SIG-M5 treated with dmso at 0.1 percent for 504 hours (cell line): Measurements from ENCODE around the gene PPARA.
"Not testable (repeated sequence)": the region's sequence is repeated elsewhere in the genome, so short reads cannot be mapped to it uniquely, and the experiment has no call there.

Experiments used
- DNase-seq: peaks from one replicate; lab custom pipeline; 2025; ENCODE audit not compliant: unreplicated experiment; lab: John Stamatoyannopoulos, UW

PPARA gene

DNA sequence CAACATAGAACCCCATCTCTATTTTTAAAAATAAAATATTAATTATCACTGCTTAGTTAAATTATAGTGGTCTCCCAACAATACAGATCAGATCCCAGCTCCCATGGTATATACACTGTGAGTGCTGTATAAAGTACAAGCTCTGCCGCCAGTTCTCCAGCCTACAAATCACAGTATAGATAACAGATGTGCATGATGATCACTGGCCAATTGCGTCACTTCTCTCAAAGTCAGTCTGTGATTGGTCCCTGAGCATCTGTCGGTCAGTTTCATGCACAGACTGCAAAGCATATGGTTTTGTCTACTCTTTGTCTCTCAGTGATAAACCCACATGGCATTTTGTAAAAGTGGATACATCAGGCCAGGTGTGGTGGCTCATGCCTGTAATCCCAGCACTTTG, 15.7 kb downstream of the PPARA start:
- no peak for DNase-seq

DNA sequence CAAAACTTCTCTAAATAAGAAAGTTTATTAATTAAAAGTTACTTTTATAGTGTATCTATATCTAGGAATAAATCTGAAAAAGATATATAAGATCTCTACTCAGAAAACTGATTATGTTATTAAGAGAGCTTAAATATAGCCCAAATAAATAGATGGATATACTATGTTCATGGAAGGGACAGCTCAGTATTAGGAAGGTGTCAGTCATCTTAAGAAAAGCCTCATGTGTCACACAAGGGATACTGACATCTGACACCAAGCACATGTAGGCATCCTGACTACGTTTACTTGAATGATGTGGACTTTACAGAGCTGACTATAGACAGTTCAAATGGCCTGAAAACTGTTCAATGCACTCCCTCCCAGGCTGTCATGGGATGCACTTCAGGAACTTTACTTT, 19.3 kb downstream of the PPARA start:
- DNase-seq, result no peak

DNA sequence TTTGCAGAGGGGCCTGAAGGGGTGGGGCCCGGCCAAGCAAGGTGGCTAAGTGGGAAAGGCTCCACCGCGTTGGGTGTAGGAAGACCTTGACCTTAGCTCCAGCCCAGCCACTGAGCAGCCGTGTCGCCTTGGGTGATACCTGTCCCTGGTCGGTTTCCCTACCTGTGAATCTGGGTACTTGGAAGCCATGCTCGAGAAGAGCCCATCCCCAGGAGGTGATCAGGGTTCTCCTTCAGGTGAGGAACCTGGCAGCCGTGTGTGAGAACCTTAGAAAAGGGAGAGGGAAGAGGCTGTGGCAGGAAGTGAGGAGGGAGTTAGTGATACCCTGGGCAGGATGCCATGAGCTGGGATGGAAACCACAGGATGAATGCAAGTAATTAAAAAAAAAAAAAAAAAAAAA, 21.6 kb downstream of the PPARA start:
- DNase-seq, result no peak

DNA sequence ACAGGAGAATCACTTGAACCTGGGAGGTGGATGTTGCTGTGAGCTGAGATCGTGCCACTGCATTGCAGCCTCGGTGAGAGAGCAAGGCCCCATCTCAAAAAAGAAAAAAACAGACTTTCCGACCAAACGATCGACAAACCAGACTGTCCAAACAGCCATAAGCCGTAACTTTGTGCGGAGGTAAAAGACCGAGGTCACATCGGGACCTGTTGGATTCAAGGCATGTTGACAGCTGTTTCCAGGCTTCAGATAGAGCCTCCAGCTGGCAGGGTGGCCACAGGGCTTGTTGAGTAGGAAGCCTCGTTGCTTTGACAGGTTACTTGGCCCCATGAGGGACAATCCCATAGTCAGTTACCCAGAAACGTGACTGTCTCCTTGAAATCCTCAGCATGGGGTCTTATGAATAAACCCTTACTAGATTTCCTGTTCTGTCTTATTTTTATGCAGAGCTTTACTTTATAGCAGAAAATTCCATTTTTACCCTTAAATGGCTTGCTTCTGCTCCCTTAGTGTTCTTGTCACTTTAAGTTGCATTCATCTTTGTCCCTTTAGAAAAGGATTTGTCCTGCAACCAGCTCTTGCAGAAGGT, 22.3 kb downstream of the PPARA start:
- DNase-seq, result no peak

DNA sequence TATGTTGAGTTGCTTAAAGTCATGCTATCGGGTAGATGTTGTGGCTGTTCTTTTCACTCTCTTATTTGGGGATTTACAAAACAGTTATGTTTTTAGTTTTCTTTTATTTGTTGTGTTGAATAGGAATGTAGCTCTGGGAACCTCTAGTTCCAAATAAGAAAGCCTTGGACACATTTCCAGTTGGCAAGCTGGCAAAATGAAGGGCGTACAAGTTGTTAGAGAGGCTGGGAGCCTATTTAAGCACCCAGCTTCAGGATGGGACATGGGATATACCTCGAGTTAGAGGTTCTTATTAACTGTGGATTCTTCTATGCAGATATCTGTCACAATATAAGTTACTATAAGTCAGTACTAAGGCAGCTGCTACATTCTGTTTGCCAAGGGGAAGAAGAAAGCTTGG, 22.8 kb downstream of the PPARA start:
- DNase-seq, result no peak

DNA sequence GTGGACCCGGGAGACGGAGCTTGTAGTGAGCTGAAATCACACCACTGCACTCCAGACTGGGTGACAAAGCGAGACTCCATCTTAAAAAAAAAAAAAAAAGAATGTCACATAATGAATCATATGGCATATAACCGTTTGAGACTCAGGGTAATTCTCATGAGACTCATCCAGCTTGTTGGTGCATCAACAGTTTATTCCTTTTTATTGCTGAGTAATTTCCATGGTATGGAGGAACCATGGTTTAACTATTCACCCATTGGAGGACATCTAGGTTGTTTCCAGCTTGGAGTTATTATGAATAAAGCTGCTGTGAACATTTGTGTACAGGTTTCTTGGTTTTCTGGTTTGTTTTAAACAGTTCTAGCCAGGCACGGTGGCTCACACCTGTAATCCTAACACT, 25.3 kb downstream of the PPARA start:
- no peak for DNase-seq

DNA sequence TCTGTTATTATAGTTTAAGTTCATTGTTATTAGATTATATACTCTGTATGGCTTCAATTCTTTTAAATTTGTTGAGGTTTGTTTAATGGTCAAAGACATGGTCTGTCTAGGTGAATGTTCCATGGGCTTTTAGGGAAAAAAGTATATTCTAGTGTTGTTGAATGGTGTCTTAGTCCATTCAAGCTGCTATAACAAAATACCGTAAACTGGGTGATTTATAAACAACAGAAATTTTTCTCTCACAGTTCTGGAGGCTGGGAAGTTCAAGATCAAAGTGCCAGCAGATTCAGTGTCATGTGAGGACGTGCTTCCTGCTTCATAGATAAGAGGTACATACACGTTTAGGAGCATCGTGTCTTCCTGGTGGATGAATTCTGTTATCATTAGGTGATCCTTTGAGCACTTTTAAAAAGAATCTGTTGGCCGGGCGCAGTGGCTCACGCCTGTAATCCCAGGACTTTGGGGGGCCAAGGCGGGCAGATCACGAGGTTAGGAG, 26.2 kb downstream of the PPARA start:
- no peak for DNase-seq

DNA sequence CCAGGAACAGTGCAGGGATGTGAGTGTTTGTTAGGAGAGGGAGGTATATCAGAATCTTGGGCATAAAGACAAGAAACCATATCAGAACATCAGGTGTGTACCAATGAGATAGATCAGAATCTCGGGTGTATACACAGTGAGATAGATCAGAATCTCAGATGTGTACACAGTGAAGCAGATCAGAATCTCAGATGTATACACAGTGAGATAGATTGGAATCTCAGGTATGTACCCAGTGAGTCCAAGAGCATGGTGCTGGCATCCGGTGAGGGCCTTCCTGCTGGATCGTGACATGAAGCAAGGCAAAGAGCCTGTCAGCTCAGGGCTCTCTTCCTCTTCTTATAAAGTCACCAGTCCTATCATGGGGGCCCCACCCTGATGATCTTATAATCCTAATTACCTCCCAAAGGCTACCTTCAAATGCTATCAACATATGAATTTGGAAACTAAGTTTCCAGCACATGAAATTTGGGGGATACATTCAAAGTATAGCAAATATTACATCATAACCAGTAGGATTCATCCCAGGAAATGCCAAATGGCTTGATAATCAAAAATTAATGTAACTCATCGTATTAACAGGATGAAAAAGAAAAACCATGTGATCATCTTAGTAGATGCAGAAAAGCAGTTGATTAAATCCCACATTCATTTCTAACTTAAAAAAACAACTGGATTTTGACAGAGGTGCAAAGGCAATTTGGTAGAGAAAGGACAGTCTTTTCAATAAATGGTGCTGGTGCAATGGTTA, 28.6 kb downstream of the PPARA start:
- no peak for DNase-seq

DNA sequence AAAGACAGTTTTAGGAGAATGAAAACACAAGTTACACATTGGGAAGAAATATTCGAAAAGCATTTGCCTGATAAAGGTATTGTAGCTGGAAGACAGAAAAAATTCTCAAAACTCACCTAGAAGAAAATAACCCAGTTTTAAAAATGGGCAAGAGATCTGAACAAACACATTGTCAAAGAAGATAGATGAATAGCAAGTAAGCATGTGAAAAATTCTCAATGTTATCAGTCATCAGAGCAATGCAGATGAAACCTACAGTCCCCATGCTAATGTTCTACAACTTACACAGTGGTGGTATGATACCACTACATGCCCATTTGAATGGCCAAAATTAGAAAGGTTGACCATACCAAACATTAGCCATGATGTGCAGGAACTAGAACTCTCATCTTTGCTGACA, 29.4 kb downstream of the PPARA start:
- DNase-seq, result no peak

DNA sequence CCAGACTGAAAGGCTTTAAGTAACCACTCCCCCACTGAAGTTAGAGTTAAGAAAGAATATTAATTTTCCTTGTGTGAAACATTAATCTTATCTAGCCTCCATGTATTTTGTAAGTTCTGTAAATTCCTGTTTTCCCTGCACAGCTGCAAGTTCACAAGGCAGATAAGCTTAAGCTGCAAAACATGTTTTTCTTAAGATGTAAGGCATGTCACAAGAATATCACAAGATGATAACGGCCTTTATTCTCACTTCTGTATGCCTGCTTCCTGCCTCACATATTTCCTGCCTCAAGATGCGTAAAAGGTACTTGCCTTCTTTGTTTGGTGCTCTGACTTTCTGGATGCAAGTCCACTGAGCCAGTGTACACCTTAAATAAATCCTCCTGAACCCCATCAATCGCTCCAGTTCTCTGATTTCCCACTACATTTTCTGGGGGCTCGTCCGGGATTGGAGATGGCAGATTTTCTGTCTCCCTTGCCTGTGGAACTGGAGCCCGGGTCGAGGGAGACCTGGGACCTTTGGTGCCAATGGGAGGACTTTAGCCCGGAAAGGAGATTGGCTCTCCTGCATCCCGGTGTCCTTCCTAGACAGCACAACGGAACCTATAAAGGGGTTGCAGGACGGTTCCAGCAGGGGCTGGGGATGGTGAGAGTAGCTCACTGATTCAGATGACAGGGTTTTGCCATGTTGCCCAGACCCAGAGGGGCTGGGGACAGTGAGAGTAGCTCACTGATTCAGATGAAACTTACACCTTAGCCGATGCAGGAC, 30.2 kb downstream of the PPARA start:
- DNase-seq, result no peak

DNA sequence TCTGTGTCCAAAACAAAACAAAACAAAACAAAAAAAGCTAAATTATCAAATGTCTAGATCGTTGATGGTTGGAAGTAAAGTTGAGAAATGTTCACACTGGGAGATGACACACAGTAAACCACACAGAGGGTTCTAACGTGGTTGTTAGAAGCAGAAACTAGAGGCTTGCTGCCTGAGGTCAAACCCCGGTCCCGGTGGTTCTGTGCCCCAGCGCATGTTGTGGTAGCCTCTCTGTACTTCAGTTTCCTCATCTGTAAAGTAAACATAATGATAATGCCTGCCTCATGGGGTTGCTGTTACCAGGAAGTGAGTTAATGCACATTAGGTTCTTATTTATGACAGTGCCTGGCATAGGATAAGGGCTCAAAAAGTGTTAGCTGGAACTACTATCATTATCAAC, 33.4 kb downstream of the PPARA start:
- peak; percentile 39 for DNase-seq

DNA sequence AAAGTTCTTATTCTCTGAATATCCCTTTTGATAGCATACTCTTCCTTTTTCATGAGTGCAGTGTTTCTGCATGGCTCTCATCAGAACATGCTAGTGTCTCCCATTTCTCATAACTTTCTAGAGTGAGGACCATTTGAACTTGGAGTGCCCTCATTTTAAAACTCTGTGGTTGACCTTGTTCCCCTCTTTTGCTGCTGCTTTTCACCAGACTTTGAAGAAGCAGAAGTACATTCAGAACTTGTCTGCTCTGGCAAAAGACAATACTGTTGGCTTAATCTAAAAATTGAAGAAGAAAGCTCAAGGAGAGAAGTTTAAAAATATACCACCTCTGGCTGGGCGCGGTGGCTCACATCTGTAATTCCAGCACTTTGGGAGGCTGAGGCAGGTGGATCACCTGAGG, 35.0 kb downstream of the PPARA start:
- peak; percentile 38 for DNase-seq

DNA sequence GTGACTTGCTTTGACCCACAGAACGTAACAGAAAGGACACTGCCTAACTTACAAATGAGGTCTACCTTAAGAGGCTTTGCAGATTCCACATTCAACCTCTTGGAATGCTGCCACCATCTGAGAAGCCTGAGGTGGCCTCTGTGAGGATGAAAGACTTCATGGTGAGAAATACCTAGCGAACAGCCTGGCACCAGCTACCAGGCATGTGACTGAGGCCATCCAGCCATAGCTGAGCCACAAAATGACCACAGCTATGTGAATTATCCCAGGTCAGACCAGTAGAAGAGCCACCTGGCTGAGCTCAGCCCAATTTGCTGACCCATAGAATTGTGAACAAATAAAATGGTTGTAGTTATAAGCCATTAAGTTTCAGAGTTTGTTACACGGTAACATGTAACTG, 37.5 kb downstream of the PPARA start:
- DNase-seq, result no peak

DNA sequence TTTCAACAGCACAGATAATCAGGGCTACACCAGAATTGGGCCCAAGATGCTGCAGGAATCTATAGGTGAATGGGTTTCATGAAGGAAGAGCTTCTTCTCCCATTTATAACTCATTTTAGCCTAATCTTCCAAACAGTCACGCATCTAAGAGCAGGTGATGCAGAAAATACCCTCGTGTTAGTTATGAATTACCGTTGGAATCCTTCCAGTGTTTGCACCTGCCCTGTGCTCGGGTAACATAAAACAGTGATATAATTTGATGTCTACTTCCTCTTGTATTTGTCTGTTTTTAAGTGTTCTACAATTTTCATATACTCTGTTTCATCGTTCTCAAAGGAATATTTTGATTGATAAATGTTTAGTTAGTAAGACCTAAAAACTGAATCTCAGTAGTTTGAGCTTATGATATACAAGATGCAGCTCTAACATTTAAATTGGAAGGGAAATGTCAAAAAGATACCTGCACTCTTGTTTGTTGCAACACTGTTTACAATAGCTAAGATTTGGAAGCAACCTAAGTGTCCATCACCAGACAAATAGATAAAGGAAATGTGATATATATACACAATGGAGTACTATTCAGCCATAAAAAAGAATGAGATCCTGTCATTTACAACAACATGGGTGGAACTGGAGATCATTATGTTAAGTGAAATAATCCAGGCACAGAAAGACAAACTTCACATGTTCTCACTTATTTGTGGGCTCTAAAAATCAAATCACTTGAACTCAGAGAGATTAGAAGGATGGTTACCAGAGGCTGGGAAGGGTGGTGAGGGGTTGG, 42.1 kb downstream of the PPARA start:
- no peak for DNase-seq

DNA sequence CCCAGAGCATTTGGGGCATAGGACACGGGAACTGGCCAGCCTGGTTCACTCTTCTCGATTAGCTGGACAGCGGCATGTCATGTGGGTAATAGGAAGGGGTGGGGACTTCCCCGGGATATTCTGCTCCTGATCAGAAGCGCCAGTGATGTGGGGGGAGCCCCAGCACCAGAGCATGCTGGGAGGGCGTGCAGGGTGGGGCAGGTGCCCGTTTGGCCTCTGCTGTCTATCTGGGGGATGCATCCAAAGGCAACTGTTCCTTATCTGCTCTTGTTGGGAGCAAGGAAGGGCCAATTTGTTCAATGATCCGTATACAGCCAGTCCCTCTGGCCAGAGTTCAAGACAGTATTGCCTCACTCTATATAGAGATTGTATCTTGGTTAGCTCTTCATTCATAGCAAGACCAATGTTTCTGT, 43.6 kb downstream of the PPARA start:
- no peak for DNase-seq

DNA sequence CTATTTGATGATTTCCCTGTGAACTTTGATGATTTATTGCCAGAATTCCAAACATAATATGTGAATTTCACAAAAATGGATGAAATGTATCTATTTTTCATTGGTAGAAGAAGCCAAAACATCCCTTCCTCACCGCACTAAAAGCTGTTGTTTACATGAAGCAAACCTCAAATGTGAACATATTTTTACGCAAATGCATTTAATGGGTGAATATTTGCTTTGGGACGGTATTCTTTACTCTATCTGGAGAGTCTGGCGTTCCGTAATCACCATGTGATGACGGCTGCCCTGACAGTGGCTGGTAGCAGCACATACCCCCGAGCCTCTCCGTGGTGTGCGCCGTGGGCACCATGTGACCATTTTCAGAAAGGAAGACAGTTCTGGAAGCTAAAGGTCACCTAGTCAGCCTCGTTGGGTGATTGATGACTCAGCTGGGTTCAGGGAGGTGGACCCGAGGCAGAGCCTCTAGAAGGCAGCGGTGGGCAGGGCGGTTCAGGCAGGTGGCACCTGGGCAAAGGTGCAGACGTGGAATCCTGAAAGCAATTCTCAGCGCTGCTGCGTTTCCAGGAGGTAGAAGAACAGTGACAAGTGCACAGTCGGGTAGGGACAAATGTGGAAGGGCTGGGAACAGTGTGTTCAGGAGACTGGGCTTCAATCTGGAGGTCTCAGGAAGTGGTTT, 45.3 kb downstream of the PPARA start:
- no peak for DNase-seq

DNA sequence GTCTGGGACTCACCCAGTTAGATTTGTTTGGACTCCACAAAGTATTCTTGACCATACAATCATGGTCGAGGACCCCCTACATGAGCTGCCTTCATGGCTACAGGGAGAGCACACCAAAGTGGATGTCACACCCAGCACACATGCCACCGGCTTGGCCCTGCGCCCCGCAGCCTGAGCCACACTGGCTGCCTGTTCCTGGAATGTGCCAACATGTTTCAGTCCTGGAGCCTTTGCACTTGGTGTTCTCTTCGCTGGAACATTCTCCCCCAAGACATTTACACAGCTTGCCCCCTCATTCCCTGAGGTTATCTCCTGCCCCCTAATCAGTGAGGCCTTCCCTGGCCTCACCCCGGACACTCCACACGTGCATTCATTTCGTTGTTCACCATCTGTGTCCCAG, 46.0 kb downstream of the PPARA start:
- no peak for DNase-seq

DNA sequence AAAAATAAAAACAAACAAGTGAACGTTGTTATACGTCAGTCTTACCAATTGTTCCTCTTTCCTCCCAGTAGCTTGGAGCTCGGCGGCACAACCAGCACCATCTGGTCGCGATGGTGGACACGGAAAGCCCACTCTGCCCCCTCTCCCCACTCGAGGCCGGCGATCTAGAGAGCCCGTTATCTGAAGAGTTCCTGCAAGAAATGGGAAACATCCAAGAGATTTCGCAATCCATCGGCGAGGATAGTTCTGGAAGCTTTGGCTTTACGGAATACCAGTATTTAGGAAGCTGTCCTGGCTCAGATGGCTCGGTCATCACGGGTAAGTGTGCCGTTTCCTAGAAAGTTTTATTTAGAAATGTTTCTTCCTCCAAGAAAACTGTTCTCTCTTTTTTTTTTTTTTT, 47.9 kb downstream of the PPARA start:
- no peak for DNase-seq

DNA sequence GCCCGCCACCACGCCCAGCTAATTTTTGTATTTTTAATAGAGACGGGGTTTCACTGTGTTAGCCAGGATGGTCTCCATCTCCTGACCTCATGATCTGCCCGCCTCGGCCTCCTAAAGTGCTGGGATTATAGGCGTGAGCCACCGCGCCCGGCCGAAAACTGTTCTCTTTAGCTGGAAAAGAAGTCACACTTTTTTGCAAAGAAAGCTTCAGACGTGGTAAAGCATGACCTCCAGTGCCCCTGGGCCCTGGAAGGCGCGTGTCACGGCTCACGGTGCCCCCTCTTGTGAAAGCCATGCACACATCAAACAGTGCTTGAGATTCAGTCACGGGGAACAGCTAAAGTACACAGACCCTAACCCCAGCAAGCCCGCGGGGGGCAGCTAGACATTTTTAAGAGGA, 48.5 kb downstream of the PPARA start:
- DNase-seq, result not testable (repeated sequence)

DNA sequence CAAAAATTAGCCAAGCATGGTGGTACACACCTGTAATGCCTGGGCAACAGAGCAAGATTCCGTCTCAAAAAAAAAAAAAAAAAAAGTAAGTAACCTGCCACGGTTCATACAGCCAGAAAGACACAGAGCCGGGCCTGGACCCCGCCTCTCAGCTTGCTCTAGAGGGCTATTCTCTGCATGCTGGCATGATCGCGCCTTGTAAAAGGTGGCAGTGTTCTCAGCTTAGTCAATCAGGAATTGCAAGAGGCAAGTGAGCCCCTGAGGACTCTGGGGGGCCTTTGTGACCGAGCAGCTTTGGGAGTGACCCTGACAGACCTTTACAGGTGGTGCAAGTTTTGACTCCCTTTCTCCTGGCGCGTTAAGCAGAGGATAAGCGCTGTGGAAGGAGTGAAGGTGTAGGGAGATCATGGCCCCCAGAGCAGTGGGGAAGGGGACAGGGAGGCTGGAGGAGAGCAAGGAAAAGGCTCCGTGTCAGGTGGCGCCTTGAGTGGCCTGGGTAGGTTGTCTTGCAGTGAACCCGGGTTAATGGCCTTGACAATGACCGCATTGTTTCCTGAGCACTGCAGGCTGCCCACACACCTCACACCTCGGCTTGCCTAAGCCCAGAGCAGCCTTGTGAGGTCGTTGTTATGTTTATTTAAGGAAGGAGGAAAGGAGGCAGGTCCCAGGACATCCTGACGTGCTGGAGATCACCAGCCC, 50.9 kb downstream of the PPARA start:
- no peak for DNase-seq
